HEK293 (cell line): ENCODE data around the gene MICU1.

Experiments used
- CTCF ChIP-seq: fragments of 450-650 bp; formaldehyde crosslinking; IDR thresholded peaks from 2 replicates; pipeline ENCODE4 v1.5.1; 2016; ENCODE audit warnings: missing biosample characterization, missing genetic modification characterization
- MEIS1 ChIP-seq: sonication (generic); formaldehyde crosslinking; IDR thresholded peaks from 2 replicates; pipeline ENCODE4 v1.8.1; 2022; ENCODE audit warnings: missing genetic modification reagents, mild to moderate bottlenecking, borderline replicate concordance
- PRDM1 ChIP-seq: fragments of 450-650 bp; formaldehyde crosslinking; IDR thresholded peaks from 2 replicates; pipeline ENCODE4; 2016; ENCODE audit warnings: missing biosample characterization, missing genetic modification characterization
- PRDM4 ChIP-seq: fragments of 450-650 bp; formaldehyde crosslinking; IDR thresholded peaks from 2 replicates; pipeline ENCODE4 v1.5.1; 2017; ENCODE audit warnings: missing biosample characterization, missing genetic modification characterization
- REPIN1 ChIP-seq: fragments of 450-650 bp; formaldehyde crosslinking; IDR thresholded peaks from 2 replicates; pipeline ENCODE4 v1.5.1; 2017; ENCODE audit warnings: missing biosample characterization, missing genetic modification characterization, low read depth
- REST ChIP-seq: fragments of 450-650 bp; formaldehyde crosslinking; IDR thresholded peaks from 2 replicates; pipeline ENCODE4 v1.5.1; 2016; ENCODE audit warnings: missing biosample characterization, missing genetic modification characterization
- ZFP69B ChIP-seq: fragments of 450-650 bp; formaldehyde crosslinking; IDR thresholded peaks from 2 replicates; pipeline ENCODE4 v1.5.1; 2016; ENCODE audit warnings: missing biosample characterization, missing genetic modification characterization
- ZNF211 ChIP-seq: fragments of 450-650 bp; formaldehyde crosslinking; IDR thresholded peaks from 2 replicates; pipeline ENCODE4 v1.5.1; 2016; ENCODE audit warnings: low read depth, missing biosample characterization, missing genetic modification characterization
- ZNF280D ChIP-seq: fragments of 450-650 bp; formaldehyde crosslinking; IDR thresholded peaks from 2 replicates; pipeline ENCODE4 v1.5.1; 2016; ENCODE audit warnings: missing biosample characterization, missing genetic modification characterization

GRCh38 chr10:72511459-72511858 is 114.4 kb downstream of the MICU1 start:
- no peak for TF ChIP-seq ZFP69B
- no peak for TF ChIP-seq CTCF
- TF ChIP-seq ZNF211 (tag by site-specific recombination): no peak
- TF ChIP-seq MEIS1 (CRISPR knock-in tag): no peak
- TF ChIP-seq REST: no peak
- TF ChIP-seq ZNF280D: no peak
- TF ChIP-seq PRDM1 (tag by site-specific recombination): no peak
- no peak for TF ChIP-seq PRDM4 (tag by site-specific recombination)
- no peak for TF ChIP-seq REPIN1 (tag by site-specific recombination)
